ENCODE results near the gene FAM107A.

DNA sequence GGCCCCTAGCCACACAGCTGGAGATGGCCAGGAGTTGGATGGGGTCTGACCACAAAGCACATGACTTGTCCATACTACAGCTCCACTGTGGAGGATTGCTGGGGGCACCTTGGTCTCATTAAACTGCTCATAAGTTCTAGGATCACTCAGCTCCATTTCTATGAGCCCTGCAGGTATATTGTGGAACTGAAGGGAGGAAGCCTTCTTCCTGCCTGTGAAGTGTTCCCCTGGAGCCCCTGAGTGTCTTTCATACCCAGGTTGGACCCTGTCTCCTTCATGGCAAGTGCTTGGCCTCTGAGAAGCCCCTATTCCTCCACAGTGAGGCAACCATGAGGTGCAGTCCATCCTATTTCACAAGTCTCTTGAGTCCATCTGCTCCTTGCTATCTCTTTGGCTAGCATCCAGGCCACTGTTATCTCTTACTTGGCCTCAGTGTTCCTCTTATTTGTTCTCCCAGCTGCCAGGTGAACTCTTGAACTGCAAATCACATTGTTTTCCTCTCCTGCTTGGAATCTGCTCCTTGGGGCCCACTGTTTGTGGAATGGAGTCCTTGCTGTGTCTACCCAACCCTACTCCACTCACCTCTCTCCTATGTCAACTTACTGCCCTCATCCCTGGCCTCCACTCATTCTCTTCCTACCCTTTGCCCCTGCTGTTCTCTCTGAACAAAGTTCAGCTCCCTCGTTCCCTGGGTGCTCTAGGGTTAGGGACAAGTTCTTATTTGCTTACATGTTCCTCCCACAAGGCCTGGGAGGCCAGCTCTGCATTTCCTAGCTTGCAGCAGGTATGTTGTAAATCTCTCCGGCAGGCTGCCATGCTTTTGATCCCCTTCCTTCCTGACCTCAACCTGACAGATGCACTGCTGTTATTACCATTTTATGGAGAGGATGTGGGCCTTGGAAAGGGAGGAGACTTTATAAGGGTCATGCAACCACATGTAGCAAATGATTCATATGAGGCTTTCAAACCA, 41.4 kb downstream of the FAM107A start:
- TF ChIP-seq GATA3 (IDR thresholded peaks at IDR 0.05; ENCODE audit: low read depth, low read length) (no peak), GATA2 (IDR thresholded peaks at IDR 0.05; ENCODE audit: low read depth, low read length) (no peak)
